GM12878 (cell line): ENCODE measurements around the gene SPATA32. TPM values are rescaled to one million over a fixed set of nuclear protein-coding genes. Genes with fewer than 3 reads are reported as not detected.
A peak's percentile ranks its signal among the peaks of the same experiment; 100 is the strongest.

Experiments
- ATF2 ChIP-seq: IDR thresholded peaks from 2 replicates; pipeline ENCODE4 v1.6.1; 2012; ENCODE audit warnings: low read length, inconsistent platforms
- CBX5 ChIP-seq: sonication (generic); IDR thresholded peaks from 2 replicates; pipeline ENCODE4 v1.6.1; 2016; ENCODE audit warnings: low read depth, moderate library complexity, mild to moderate bottlenecking, inconsistent platforms
- DPF2 ChIP-seq: fragments of 450-650 bp; IDR thresholded peaks from 2 replicates; pipeline ENCODE4 v1.6.1; 2017; ENCODE audit warnings: mild to moderate bottlenecking
- HSF1 ChIP-seq: fragments of 150-350 bp; IDR thresholded peaks from 2 replicates; pipeline ENCODE4 v1.6.1; 2014; ENCODE audit warnings: mild to moderate bottlenecking, low read depth, low read length
- NBN ChIP-seq: fragments of 450-650 bp; IDR thresholded peaks from 2 replicates; pipeline ENCODE4 v1.6.1; 2016
- NFIC ChIP-seq: IDR thresholded peaks from 2 replicates; pipeline ENCODE4 v1.6.1; 2012; ENCODE audit warnings: low read depth, mild to moderate bottlenecking, inconsistent platforms, low read length, moderate library complexity
- NR2F1 ChIP-seq: fragments of 450-650 bp; conservative IDR thresholded peaks from 2 replicates; pipeline ENCODE4 v1.6.1; 2017; ENCODE audit warnings: mild to moderate bottlenecking
- SPI1 ChIP-seq: IDR thresholded peaks from 2 replicates; pipeline ENCODE4 v1.6.1; 2011; ENCODE audit warnings: low read depth, mild to moderate bottlenecking, low read length, moderate library complexity, borderline replicate concordance; ENCODE audit not compliant: insufficient read depth
- SRF ChIP-seq, 2 experiments: IDR thresholded peaks; 2 replicates each; pipeline ENCODE4 v1.6.1; 2011; ENCODE audit warnings: low read depth in 2 of 2, low read length in 2 of 2, mild to moderate bottlenecking in 1 of 2, moderate library complexity in 1 of 2
- STAT3 ChIP-seq: IDR thresholded peaks from 2 replicates; pipeline ENCODE4 v1.6.1; 2011; ENCODE audit warnings: low read depth, low read length, improper control_type of control experiment
- TCF7 ChIP-seq: IDR thresholded peaks from 2 replicates; pipeline ENCODE4 v1.6.1; 2014; ENCODE audit warnings: antibody characterized with exemption, borderline replicate concordance
- ZBTB11 ChIP-seq: fragments of 450-650 bp; formaldehyde crosslinking; IDR thresholded peaks from 2 replicates; pipeline ENCODE4 v1.5.0; 2022; ENCODE audit warnings: mild to moderate bottlenecking, missing genetic modification characterization
- ZBTB4 ChIP-seq: fragments of 450-650 bp; formaldehyde crosslinking; IDR thresholded peaks from 2 replicates; pipeline ENCODE4 v1.4.0; 2022; ENCODE audit warnings: mild to moderate bottlenecking, moderate library complexity
- ZBTB40 ChIP-seq: fragments of 450-650 bp; IDR thresholded peaks from 2 replicates; pipeline ENCODE4 v1.6.1; 2016; ENCODE audit warnings: mild to moderate bottlenecking, moderate library complexity, borderline replicate concordance
- ZNF622 ChIP-seq: fragments of 450-650 bp; IDR thresholded peaks from 2 replicates; pipeline ENCODE4 v1.6.1; 2017; ENCODE audit warnings: mild to moderate bottlenecking, inconsistent platforms
- polyA plus RNA-seq, 11 experiments: library from polyadenylated mRNA; depleted of rRNA in 4 of 11; unstranded in 6 of 11; stranded (reverse) in 5 of 11; fragments of >200 nt; fragmentation: Nextera tagmentation in 4 of 11; fragmentation: Illumina TruSeq in 1 of 11; extraction: Ambion mirVana in 4 of 11; extraction: Trizol in 1 of 11; gene quantifications; 1 replicate in 1 of 11; 2 replicates in 10 of 11; pipeline versions ENCODE4 v1.2.1 to v1.2.3, GENCODE V29; 2011 to 2016; ENCODE audit warnings: inconsistent platforms in 2 of 11, missing spikeins in 2 of 11, low read depth in 1 of 11
- total RNA-seq, 4 experiments: library from RNA; depleted of rRNA in 3 of 4; stranded (reverse); fragments of >200 nt in 3 of 4; fragmentation: Illumina TruSeq in 1 of 4; extraction: Trizol in 1 of 4; gene quantifications; 2 replicates each; pipeline versions ENCODE4 v1.2.1 to v1.2.3, GENCODE V29; 2013 to 2021

SPATA32 gene
- total and polyA plus RNA-seq, 10 of the 15 experiments (the other 5 are each of a cell fraction or from before 2014, with no cell fraction given): 0.03 to 0.35 (median 0.11) TPM; not detected in 3

GRCh38 chr17:45228763-45229539 lies 32.9 kb downstream of the SPATA32 start (continued):
- TF ChIP-seq ZBTB4 (CRISPR knock-in tag) (no peak), STAT3 (no peak), NFIC (no peak), TCF7 (no peak), SRF (IDR thresholded peaks at IDR 0.05; ENCODE audit: low read depth in 2 of 2, low read length in 2 of 2) (peak in 1 of 2 experiments; percentile 40; a peak in 1 of 4 replicates), ZBTB11 (CRISPR knock-in tag) (no peak), CBX5 (no peak), HSF1 (no peak), ZBTB40 (no peak), NBN (peak; percentile 83), NR2F1 (peak; percentile 67), DPF2 (peak; percentile 89), SPI1 (peak; percentile 24; the same call in 1 of the 2 replicates), ATF2 (no peak), ZNF622 (no peak)
